WTC11 (cell line): ENCODE data around the gene MIA2.

ENCODE experiments used
- IRF1 ChIP-seq: sonication (generic); formaldehyde crosslinking; IDR thresholded peaks from 2 replicates; pipeline ENCODE4 v1.8.0; 2023; ENCODE audit warnings: missing genetic modification reagents
- NFYB ChIP-seq: sonication (generic); formaldehyde crosslinking; conservative IDR thresholded peaks from 2 replicates; pipeline ENCODE4 v1.8.0; 2022; ENCODE audit warnings: low read depth, missing genetic modification reagents
- PREB ChIP-seq: sonication (generic); formaldehyde crosslinking; IDR thresholded peaks from 2 replicates; pipeline ENCODE4 v1.8.1; 2022; ENCODE audit warnings: mild to moderate bottlenecking, missing genetic modification reagents, moderate library complexity, borderline replicate concordance
- USF2 ChIP-seq: sonication (generic); formaldehyde crosslinking; IDR thresholded peaks from 2 replicates; pipeline ENCODE4 v1.8.1; 2023; ENCODE audit warnings: mild to moderate bottlenecking, missing genetic modification reagents, moderate library complexity
- ZBTB21 ChIP-seq: sonication (generic); formaldehyde crosslinking; IDR thresholded peaks from 2 replicates; pipeline ENCODE4 v1.8.1; 2023; ENCODE audit warnings: mild to moderate bottlenecking, missing genetic modification reagents, borderline replicate concordance

- TF ChIP-seq PREB (no peak), IRF1 (CRISPR knock-in tag) (no peak), NFYB (CRISPR knock-in tag) (no peak), ZBTB21 (no peak), USF2 (CRISPR knock-in tag) (no peak)
Observed at GRCh38 chr14:39275395-39275794, 41.7 kb downstream of the MIA2 start.
